ENCODE results near the gene KCNAB2. TPM values are rescaled to one million over a fixed set of nuclear protein-coding genes. Genes with fewer than 3 reads are reported as not detected.

The KCNAB2 gene
- total and polyA plus RNA-seq, 2 donors (not counting 1 experiment from before 2014, with no cell fraction given), result 90.7 to 143 TPM

- Histone ChIP-seq H3K9me3 (ENCODE audit: control extremely low read depth in 1 of 3, control insufficient read depth in 2 of 3, insufficient read depth in 1 of 3, low read length in 2 of 3) (peaks cover 0 to 5% (median 0%) of the 10 kb centered on the region in 3 donors), H3K36me3 (replicated peaks in 1 of 2; ENCODE audit: control extremely low read depth in 1 of 2, control insufficient read depth in 1 of 2, extremely low read depth in 1 of 2, insufficient read depth in 2 of 2, low read length in 1 of 2) (no peaks in the 10 kb centered on the region), H3K79me2 (ENCODE audit: control insufficient read depth, insufficient read depth, low read length) (peaks cover 92% of the 10 kb centered on the region), H3K27ac (ENCODE audit: low read length in 2 of 2) (no peak overlapping the region), H2AFZ (ENCODE audit: insufficient read depth, low read depth, low read length, poor library complexity, severe bottlenecking) (no peak overlapping the region), H3K9ac (ENCODE audit: low read length) (no peak overlapping the region), H3K4me3 (ENCODE audit: control extremely low read depth in 1 of 5, extremely low read depth in 1 of 5, insufficient read depth in 1 of 5, low read depth in 2 of 5, low read length in 4 of 5) (no peak overlapping the region), H3K4me2 (replicated peaks; ENCODE audit: low read depth, low read length, poor library complexity, severe bottlenecking) (no peak overlapping the region), H4K20me1 (ENCODE audit: control insufficient read depth, insufficient read depth, low read length, poor library complexity, severe bottlenecking) (peaks cover 42% of the 10 kb centered on the region), H3K27me3 (replicated peaks in 1 of 4; ENCODE audit: control extremely low read depth in 1 of 4, control insufficient read depth in 3 of 4, insufficient read depth in 4 of 4, low read length in 3 of 4) (no peaks in the 10 kb centered on the region), H3K4me1 (ENCODE audit: control insufficient read depth in 2 of 2, insufficient read depth in 2 of 2, low read length in 2 of 2) (peaks cover 21 to 23% of the 10 kb centered on the region in 2 donors)
- intact Hi-C loops (cut with micrococcal nuclease), result loop anchor here (10.0 kb wide), 2 partner anchors 787 to 1787 kb away; partner anchors contain the start of genes CAMTA1 and PER3
- no peaks in the 10 kb centered on the region for H3K27me3 Mint-ChIP-seq
- ChIA-PET CTCF (no interaction called here), POLR2A (no interaction called here)
- 88% methylated on average over 4 of the region's 5 CpGs for WGBS (ENCODE audit: insufficient coverage)
- no peak overlapping the region for H3K4me3 Mint-ChIP-seq
- H3K27ac Mint-ChIP-seq, result no peak overlapping the region
- H3K4me1 Mint-ChIP-seq, result peaks cover 21% of the 10 kb centered on the region
- H3K9me3 Mint-ChIP-seq (ENCODE audit: insufficient read depth), result no peaks in the 10 kb centered on the region
- TF ChIP-seq EZH2 (IDR thresholded peaks at IDR 0.05; ENCODE audit: borderline replicate concordance, insufficient read depth, low read depth, low read length, poor library complexity, severe bottlenecking) (no peak), CTCF (IDR thresholded peaks at IDR 0.05) (no peak)
- DNase-seq (no peak), ATAC-seq (ENCODE audit: low read depth) (no peak)
These were observed 48.4 kb upstream of the KCNAB2 start for GRCh38 chr1:5997316-5997715.

- Histone ChIP-seq H3K9ac (ENCODE audit: low read length) (no peak overlapping the region), H3K27me3 (replicated peaks in 1 of 4; ENCODE audit: control extremely low read depth in 1 of 4, control insufficient read depth in 3 of 4, insufficient read depth in 4 of 4, low read length in 3 of 4) (no peaks in the 10 kb centered on the region), H2AFZ (ENCODE audit: insufficient read depth, low read depth, low read length, poor library complexity, severe bottlenecking) (no peak overlapping the region), H3K4me1 (ENCODE audit: control insufficient read depth in 2 of 2, insufficient read depth in 2 of 2, low read length in 2 of 2) (peaks cover 19 to 21% of the 10 kb centered on the region in 2 donors), H4K20me1 (ENCODE audit: control insufficient read depth, insufficient read depth, low read length, poor library complexity, severe bottlenecking) (peaks cover 42% of the 10 kb centered on the region), H3K9me3 (ENCODE audit: control extremely low read depth in 1 of 3, control insufficient read depth in 2 of 3, insufficient read depth in 1 of 3, low read length in 2 of 3) (peaks cover 0 to 5% (median 0%) of the 10 kb centered on the region in 3 donors), H3K79me2 (ENCODE audit: control insufficient read depth, insufficient read depth, low read length) (peaks cover 84% of the 10 kb centered on the region), H3K27ac (ENCODE audit: low read length in 2 of 2) (no peak overlapping the region), H3K4me3 (ENCODE audit: control extremely low read depth in 1 of 5, extremely low read depth in 1 of 5, insufficient read depth in 1 of 5, low read depth in 2 of 5, low read length in 4 of 5) (no peak overlapping the region), H3K36me3 (replicated peaks in 1 of 2; ENCODE audit: control extremely low read depth in 1 of 2, control insufficient read depth in 1 of 2, extremely low read depth in 1 of 2, insufficient read depth in 2 of 2, low read length in 1 of 2) (no peaks in the 10 kb centered on the region), H3K4me2 (replicated peaks; ENCODE audit: low read depth, low read length, poor library complexity, severe bottlenecking) (no peak overlapping the region)
- H3K4me1 Mint-ChIP-seq, result peaks cover 17% of the 10 kb centered on the region
- intact Hi-C loops (cut with micrococcal nuclease), result loop anchor here (10.0 kb wide), 2 partner anchors 787 to 1787 kb away; partner anchors contain the start of genes CAMTA1 and PER3
- WGBS (ENCODE audit: insufficient coverage), result 96% methylated on average over 10 of the region's 12 CpGs
- H3K27me3 Mint-ChIP-seq, result no peaks in the 10 kb centered on the region
- TF ChIP-seq CTCF (IDR thresholded peaks at IDR 0.05) (no peak), EZH2 (IDR thresholded peaks at IDR 0.05; ENCODE audit: borderline replicate concordance, insufficient read depth, low read depth, low read length, poor library complexity, severe bottlenecking) (no peak)
- ATAC-seq (ENCODE audit: low read depth) (no peak), DNase-seq (no peak)
- ChIA-PET POLR2A (no interaction called here), CTCF (interaction anchor here (0.6 kb wide), 1 partner anchor 650 kb away, joined by 4 read pairs; no protein-coding TSS in a partner anchor)
- H3K9me3 Mint-ChIP-seq (ENCODE audit: insufficient read depth), result no peaks in the 10 kb centered on the region
- no peak overlapping the region for H3K4me3 Mint-ChIP-seq
- no peak overlapping the region for H3K27ac Mint-ChIP-seq
These were observed 47.4 kb upstream of the KCNAB2 start for GRCh38 chr1:5998051-5998905.
